Raji (cell line): Measurements from ENCODE around the gene SLX4.

Experiments
- POLR2A ChIP-seq: IDR thresholded peaks from 2 replicates; pipeline ENCODE4 v1.6.1; 2011; ENCODE audit warnings: low read depth, low read length, control low read depth; ENCODE audit not compliant: insufficient read depth

SLX4 gene

GRCh38 chr16:3564130-3564888 lies 47.1 kb downstream of the SLX4 start:
- no peak for TF ChIP-seq POLR2A

- TF ChIP-seq POLR2A, result no peak
Observed at GRCh38 chr16:3562914-3563480, 48.4 kb downstream of the SLX4 start.

GRCh38 chr16:3561626-3562025 lies 49.8 kb downstream of the SLX4 start:
- TF ChIP-seq POLR2A, result no peak

GRCh38 chr16:3554351-3554928 lies 57.0 kb downstream of the SLX4 start:
- no peak for TF ChIP-seq POLR2A

GRCh38 chr16:3553138-3553923 lies 58.1 kb downstream of the SLX4 start:
- TF ChIP-seq POLR2A, result no peak

- no peak for TF ChIP-seq POLR2A
Observed at GRCh38 chr16:3550851-3551847, 60.3 kb downstream of the SLX4 start.

- TF ChIP-seq POLR2A, result no peak
Observed at GRCh38 chr16:3549906-3550305, 61.5 kb downstream of the SLX4 start.

- no peak for TF ChIP-seq POLR2A
Observed at GRCh38 chr16:3548859-3549258, 62.5 kb downstream of the SLX4 start.

GRCh38 chr16:3548445-3548844 lies 63.0 kb downstream of the SLX4 start:
- no peak for TF ChIP-seq POLR2A

GRCh38 chr16:3546986-3547682 lies 64.3 kb downstream of the SLX4 start:
- no peak for TF ChIP-seq POLR2A

- no peak for TF ChIP-seq POLR2A
Observed at GRCh38 chr16:3542601-3543373, 68.6 kb downstream of the SLX4 start.

- TF ChIP-seq POLR2A, result no peak
Observed at GRCh38 chr16:3541527-3542155, 69.8 kb downstream of the SLX4 start.

- TF ChIP-seq POLR2A, result no peak
Observed at GRCh38 chr16:3538222-3538621, 73.2 kb downstream of the SLX4 start.

GRCh38 chr16:3536851-3537250 lies 74.6 kb downstream of the SLX4 start:
- TF ChIP-seq POLR2A, result no peak
